H9 (cell line): ENCODE measurements around the gene ERVFRD-1. TPM values are rescaled to one million over a fixed set of nuclear protein-coding genes. Genes with fewer than 3 reads are reported as not detected.

ENCODE experiments used
- DNase-seq: peaks from one replicate; pipeline ENCODE4 v3.0.0-alpha.2; 2017
- H2AFZ ChIP-seq: one replicate; pipeline ENCODE4 v1.6.1; 2013; ENCODE audit warnings: mild to moderate bottlenecking, low read length, control low read depth, moderate library complexity
- H2AK5ac ChIP-seq: 2 replicates; pipeline ENCODE4 v1.6.1; 2013; ENCODE audit warnings: low read length, control low read depth, mixed read lengths; ENCODE audit not compliant: insufficient read length
- H2BK120ac ChIP-seq: one replicate; pipeline ENCODE4 v1.6.1; 2013; ENCODE audit warnings: low read depth, mild to moderate bottlenecking, low read length, control low read depth, inconsistent platforms; ENCODE audit not compliant: poor library complexity, severe bottlenecking
- H2BK12ac ChIP-seq: 2 replicates; pipeline ENCODE4 v1.6.1; 2013; ENCODE audit warnings: low read length, control low read depth, mixed read lengths, low read depth; ENCODE audit not compliant: insufficient read length
- H2BK15ac ChIP-seq: 2 replicates; pipeline ENCODE4 v1.6.1; 2013; ENCODE audit warnings: low read depth, low read length, control low read depth
- H2BK20ac ChIP-seq: one replicate; pipeline ENCODE4 v1.6.1; 2013; ENCODE audit warnings: low read depth, mild to moderate bottlenecking, low read length, control low read depth, inconsistent platforms; ENCODE audit not compliant: poor library complexity, severe bottlenecking
- H2BK5ac ChIP-seq: 2 replicates; pipeline ENCODE4 v1.6.1; 2013; ENCODE audit warnings: low read length, control low read depth, mixed read lengths; ENCODE audit not compliant: insufficient read length
- H3K14ac ChIP-seq: 2 replicates; pipeline ENCODE4 v1.6.1; 2013; ENCODE audit warnings: low read length, control low read depth; ENCODE audit not compliant: insufficient read depth
- H3K18ac ChIP-seq: 2 replicates; pipeline ENCODE4 v1.6.1; 2013; ENCODE audit warnings: low read depth, mild to moderate bottlenecking, mixed read lengths, low read length, control low read depth; ENCODE audit not compliant: insufficient read length
- H3K23ac ChIP-seq: 2 replicates; pipeline ENCODE4 v1.6.1; 2013; ENCODE audit warnings: low read length, control low read depth, mixed read lengths, low read depth; ENCODE audit not compliant: insufficient read length
- H3K23me2 ChIP-seq: 2 replicates; pipeline ENCODE4 v1.6.1; 2013; ENCODE audit warnings: low read depth, mild to moderate bottlenecking, mixed read lengths, low read length, control low read depth; ENCODE audit not compliant: insufficient read length, poor library complexity, severe bottlenecking
- H3K27ac ChIP-seq: 2 replicates; pipeline ENCODE4 v1.5.1; 2013; ENCODE audit warnings: low read length, control low read depth, mixed read lengths, low read depth; ENCODE audit not compliant: insufficient read length
- H3K27me3 ChIP-seq: 2 replicates; pipeline ENCODE4 v1.6.1; 2013; ENCODE audit warnings: low read length, control low read depth, inconsistent platforms; ENCODE audit not compliant: insufficient read depth
- H3K4ac ChIP-seq: 2 replicates; pipeline ENCODE4 v1.6.1; 2013; ENCODE audit warnings: low read depth, mild to moderate bottlenecking, control low read depth, inconsistent platforms, low read length, moderate library complexity
- H3K4me1 ChIP-seq: 2 replicates; pipeline ENCODE4 v1.6.1; 2013; ENCODE audit warnings: low read length, control low read depth, inconsistent platforms; ENCODE audit not compliant: insufficient read depth
- H3K4me2 ChIP-seq: 2 replicates; pipeline ENCODE4 v1.6.1; 2013; ENCODE audit warnings: low read length, control low read depth, mixed read lengths; ENCODE audit not compliant: insufficient read length, insufficient read depth
- H3K56ac ChIP-seq: 2 replicates; pipeline ENCODE4 v1.6.1; 2013; ENCODE audit warnings: low read depth, mild to moderate bottlenecking, mixed read lengths, low read length, control low read depth; ENCODE audit not compliant: insufficient read length
- H3K79me1 ChIP-seq: 2 replicates; pipeline ENCODE4 v1.6.1; 2013; ENCODE audit warnings: low read depth, mild to moderate bottlenecking, moderate library complexity, low read length, control low read depth, inconsistent platforms; ENCODE audit not compliant: insufficient read depth, poor library complexity, severe bottlenecking
- H3K79me2 ChIP-seq: 2 replicates; pipeline ENCODE4 v1.6.1; 2013; ENCODE audit warnings: low read length, control low read depth, inconsistent platforms; ENCODE audit not compliant: insufficient read depth
- H3K9ac ChIP-seq: 2 replicates; pipeline ENCODE4 v1.6.1; 2013; ENCODE audit warnings: low read length, control low read depth, mixed read lengths; ENCODE audit not compliant: insufficient read length; ENCODE audit errors: extremely low read depth
- H3K9me3 ChIP-seq: one replicate; pipeline ENCODE4 v1.6.1; 2013; ENCODE audit warnings: low read depth, low read length, inconsistent platforms; ENCODE audit not compliant: control insufficient read depth
- H3T11ph ChIP-seq: one replicate; pipeline ENCODE4 v1.6.1; 2013; ENCODE audit warnings: mild to moderate bottlenecking, low read length, control low read depth, inconsistent platforms
- H4K20me1 ChIP-seq: one replicate; pipeline ENCODE4 v1.6.1; 2013; ENCODE audit not compliant: control insufficient read depth, insufficient read length, insufficient read depth
- H4K5ac ChIP-seq: 2 replicates; pipeline ENCODE4 v1.6.1; 2013; ENCODE audit warnings: low read depth, mild to moderate bottlenecking, mixed read lengths, low read length, control low read depth; ENCODE audit not compliant: insufficient read length
- H4K8ac ChIP-seq: replicated peaks from 2 replicates; pipeline ENCODE4 v1.6.1; 2013; ENCODE audit warnings: low read length, control low read depth, mixed read lengths, low read depth; ENCODE audit not compliant: insufficient read length
- H4K91ac ChIP-seq: 2 replicates; pipeline ENCODE4 v1.6.1; 2013; ENCODE audit warnings: low read depth, mild to moderate bottlenecking, moderate library complexity, mixed read lengths, low read length, control low read depth; ENCODE audit not compliant: insufficient read length
- H3K27ac Mint-ChIP-seq, 3 experiments: 2 replicates in 2 of 3; 3 replicates in 1 of 3; pipeline ENCODE4 v1.8.0; 2020 to 2021; ENCODE audit warnings: mixed read lengths in 3 of 3, mild to moderate bottlenecking in 1 of 3, moderate library complexity in 1 of 3
- H3K27me3 Mint-ChIP-seq: 2 replicates; pipeline ENCODE4 v1.8.0; 2021; ENCODE audit warnings: low read depth, mild to moderate bottlenecking, moderate library complexity, mixed read lengths
- H3K36me3 Mint-ChIP-seq, 3 experiments: 2 replicates in 2 of 3; 3 replicates in 1 of 3; pipeline ENCODE4 v1.8.0; 2020 to 2021; ENCODE audit warnings: low read depth in 3 of 3, mixed read lengths in 3 of 3; ENCODE audit not compliant: insufficient read depth in 1 of 3
- H3K4me1 Mint-ChIP-seq, 2 experiments: 2 replicates each; pipeline ENCODE4 v1.8.0; 2020; ENCODE audit warnings: mixed read lengths in 2 of 2
- H3K4me3 Mint-ChIP-seq, 2 experiments: 2 replicates in 1 of 2; 3 replicates in 1 of 2; pipeline ENCODE4 v1.8.0; 2020 to 2021; ENCODE audit warnings: mild to moderate bottlenecking in 2 of 2, mixed read lengths in 2 of 2, moderate library complexity in 1 of 2
- H3K9me3 Mint-ChIP-seq, 2 experiments: 2 replicates in 1 of 2; 3 replicates in 1 of 2; pipeline ENCODE4 v1.8.0; 2020; ENCODE audit warnings: mild to moderate bottlenecking in 2 of 2, mixed read lengths in 2 of 2, moderate library complexity in 1 of 2
- CTCF ChIP-seq: fragments of 200-600 bp; sonication (generic); conservative IDR thresholded peaks from 3 replicates; pipeline ENCODE4 v1.8.0; 2021; ENCODE audit warnings: antibody characterized with exemption, mild to moderate bottlenecking
- whole genome bisulfite sequencing: extraction: QIAGEN DNeasy Blood & Tissue Kit; methylation state at CpG from one replicate; pipeline ENCODE4 v1.1.7; 2013; ENCODE audit warnings: missing lambda C conversion rate, low lambda C conversion rate, mixed read lengths; ENCODE audit not compliant: insufficient read length; ENCODE audit errors: extremely low coverage; 5-methylcytosine and 5-hydroxymethylcytosine counted together
- total RNA-seq: library from RNA; stranded (reverse); gene quantifications from 2 replicates; pipeline ENCODE4 v1.2.1, GENCODE V29; 2021

ERVFRD-1 gene
- total RNA-seq, 1 experiment from 2014 or later, result not detected

DNA sequence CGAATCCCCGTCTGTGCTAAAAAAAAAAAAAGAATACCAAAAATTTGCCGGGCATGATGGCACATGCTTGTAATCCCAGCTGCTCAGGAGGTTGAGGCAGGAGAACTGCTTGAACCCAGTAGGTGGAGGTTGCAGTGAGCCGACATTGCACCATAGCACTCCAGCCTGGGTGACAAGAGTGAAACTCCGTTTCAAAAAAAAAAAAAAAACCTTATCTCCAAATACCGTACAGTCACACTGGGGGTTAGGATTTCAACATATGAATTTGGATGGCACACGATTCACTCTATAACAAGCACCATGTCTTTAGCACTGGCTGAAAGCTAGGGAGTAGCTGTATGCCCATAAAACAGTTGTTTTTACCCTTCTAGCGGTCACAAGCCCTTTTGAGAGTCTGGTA is 14.0 kb downstream of the ERVFRD-1 start:
- Mint-ChIP-seq H3K36me3 (peaks cover 17 to 31% (median 19%) of the 10 kb centered on the region in 3 experiments), H3K4me1 (peaks cover 35 to 37% of the 10 kb centered on the region in 2 experiments), H3K27me3 (no peaks in the 10 kb centered on the region; the same call in 1 of the 2 replicates), H3K27ac (no peak overlapping the region), H3K4me3 (no peak overlapping the region), H3K9me3 (peaks cover 0 to 2% of the 10 kb centered on the region in 2 experiments; a peak in 2 of 5 replicates)
- no peak overlapping the region for H2BK5ac ChIP-seq
- H3K56ac ChIP-seq, result no peak overlapping the region
- H2BK12ac ChIP-seq, result no peak overlapping the region
- DNase-seq, result no peak
- H3K18ac ChIP-seq, result no peak overlapping the region
- WGBS, result no CpG with 5 or more reads among the region's 8 CpGs
- no peaks in the 10 kb centered on the region for H3K9me3 ChIP-seq
- H2BK20ac ChIP-seq, result no peak overlapping the region
- no peak overlapping the region for H2AFZ ChIP-seq
- H3K27ac ChIP-seq, result no peak overlapping the region
- no peak overlapping the region for H3T11ph ChIP-seq
- H3K14ac ChIP-seq, result no peak overlapping the region
- H3K23ac ChIP-seq, result no peak overlapping the region
- no peaks in the 10 kb centered on the region for H4K20me1 ChIP-seq
- H3K4me1 ChIP-seq, result peaks cover 7% of the 10 kb centered on the region; the same call in 1 of the 2 replicates
- H3K79me1 ChIP-seq, result no peaks in the 10 kb centered on the region
- H3K4me2 ChIP-seq, result no peak overlapping the region
- TF ChIP-seq CTCF, result no peak
- H4K5ac ChIP-seq, result no peak overlapping the region
- no peak overlapping the region for H4K91ac ChIP-seq
- peaks cover 14% of the 10 kb centered on the region; the same call in 1 of the 2 replicates for H3K79me2 ChIP-seq
- no peak overlapping the region for H3K9ac ChIP-seq
- H3K23me2 ChIP-seq, result peaks cover 8% of the 10 kb centered on the region
- no peaks in the 10 kb centered on the region for H3K27me3 ChIP-seq
- no peak overlapping the region for H2BK120ac ChIP-seq
- H3K4ac ChIP-seq, result no peak overlapping the region
- no peak overlapping the region for H2AK5ac ChIP-seq
- H4K8ac ChIP-seq, result no peak overlapping the region
- H2BK15ac ChIP-seq, result no peak overlapping the region
